ENCODE results near the gene LYSMD4. TPM values are rescaled to one million over a fixed set of nuclear protein-coding genes. Genes with fewer than 3 reads are reported as not detected.

Gene LYSMD4
- total RNA-seq, 1 donor from 2014 or later: 14.7 TPM

GRCh38 chr15:99706557-99707303, 26.5 kb downstream of the LYSMD4 start:
- H3K36me3 ChIP-seq: peaks cover 0 to 6% of the 10 kb centered on the region in 2 donors
- no peak overlapping the region for H3K4me3 ChIP-seq
- intact Hi-C loops (cut with DNase I): no loop called here
- TF ChIP-seq POLR2A (IDR thresholded peaks at IDR 0.05) (no peak), POLR2AphosphoS5 (IDR thresholded peaks at IDR 0.05; ENCODE audit: insufficient read depth in 1 of 2, low read depth in 1 of 2) (no peak), CTCF (IDR thresholded peaks at IDR 0.05) (no peak)
- H3K9me3 ChIP-seq: no peaks in the 10 kb centered on the region
- no peaks in the 10 kb centered on the region for H3K27me3 ChIP-seq
- DNase-seq (ENCODE audit: extremely low spot score in 2 of 2): no peak
- H3K4me1 ChIP-seq: peaks cover 48% of the 10 kb centered on the region
- H3K27ac ChIP-seq: peak overlapping the region; percentile 49

- H3K36me3 ChIP-seq: no peaks in the 10 kb centered on the region
- DNase-seq (ENCODE audit: extremely low spot score in 2 of 2): no peak
- H3K27me3 ChIP-seq: no peaks in the 10 kb centered on the region
- TF ChIP-seq CTCF (IDR thresholded peaks at IDR 0.05): peak; percentile 63 to 71 (median 70)
- peak in 1 of 2 donors; percentile 71 for TF ChIP-seq POLR2AphosphoS5 (IDR thresholded peaks at IDR 0.05; ENCODE audit: insufficient read depth in 1 of 2, low read depth in 1 of 2)
- no peak for TF ChIP-seq POLR2A (IDR thresholded peaks at IDR 0.05)
- intact Hi-C loops (cut with DNase I): no loop called here
- no peaks in the 10 kb centered on the region for H3K9me3 ChIP-seq
- H3K4me1 ChIP-seq: peaks cover 46% of the 10 kb centered on the region
- H3K4me3 ChIP-seq: no peak overlapping the region
- peak overlapping the region; percentile 85 for H3K27ac ChIP-seq
These were observed 28.8 kb downstream of the LYSMD4 start for GRCh38 chr15:99704444-99704838.

- H3K4me3 ChIP-seq: no peak overlapping the region
- DNase-seq (ENCODE audit: extremely low spot score in 2 of 2): no peak
- peaks cover 39% of the 10 kb centered on the region for H3K4me1 ChIP-seq
- TF ChIP-seq POLR2A (IDR thresholded peaks at IDR 0.05) (no peak), POLR2AphosphoS5 (IDR thresholded peaks at IDR 0.05; ENCODE audit: insufficient read depth in 1 of 2, low read depth in 1 of 2) (peak in 1 of 2 donors; percentile 86), CTCF (IDR thresholded peaks at IDR 0.05) (peak in 1 of 3 experiments; percentile 74)
- H3K27ac ChIP-seq: peak overlapping the region; percentile 85
- intact Hi-C loops (cut with DNase I): no loop called here
- no peaks in the 10 kb centered on the region for H3K36me3 ChIP-seq
- no peaks in the 10 kb centered on the region for H3K27me3 ChIP-seq
- no peaks in the 10 kb centered on the region for H3K9me3 ChIP-seq
These were observed 29.4 kb downstream of the LYSMD4 start for GRCh38 chr15:99703603-99704443.

GRCh38 chr15:99702895-99703602, 30.2 kb downstream of the LYSMD4 start:
- intact Hi-C loops (cut with DNase I): no loop called here
- no peaks in the 10 kb centered on the region for H3K27me3 ChIP-seq
- H3K4me1 ChIP-seq: peaks cover 32% of the 10 kb centered on the region
- H3K36me3 ChIP-seq: no peaks in the 10 kb centered on the region
- H3K4me3 ChIP-seq: no peak overlapping the region
- peak overlapping the region; percentile 85 for H3K27ac ChIP-seq
- DNase-seq (ENCODE audit: extremely low spot score in 2 of 2): no peak
- TF ChIP-seq POLR2AphosphoS5 (IDR thresholded peaks at IDR 0.05; ENCODE audit: insufficient read depth in 1 of 2, low read depth in 1 of 2): no peak
- no peak for TF ChIP-seq CTCF (IDR thresholded peaks at IDR 0.05)
- no peak for TF ChIP-seq POLR2A (IDR thresholded peaks at IDR 0.05)
- H3K9me3 ChIP-seq: no peaks in the 10 kb centered on the region

Data from vagina (tissue), 2 donors.